Stimulated activated CD8-positive, alpha-beta memory T cell treated with anti-CD3 and anti-CD28 coated beads, Interleukin-7, amount 100 ng/mL, for 48 hours (primary cell): ENCODE results near the gene DDAH2.

Experiments
- DNase-seq, 2 donors: peaks; one replicate each; pipeline ENCODE4 v3.0.0-alpha.2; 2020; ENCODE audit warnings: low read depth in 1 of 2; ENCODE audit errors: extremely low read depth in 1 of 2

Gene DDAH2, protein sequence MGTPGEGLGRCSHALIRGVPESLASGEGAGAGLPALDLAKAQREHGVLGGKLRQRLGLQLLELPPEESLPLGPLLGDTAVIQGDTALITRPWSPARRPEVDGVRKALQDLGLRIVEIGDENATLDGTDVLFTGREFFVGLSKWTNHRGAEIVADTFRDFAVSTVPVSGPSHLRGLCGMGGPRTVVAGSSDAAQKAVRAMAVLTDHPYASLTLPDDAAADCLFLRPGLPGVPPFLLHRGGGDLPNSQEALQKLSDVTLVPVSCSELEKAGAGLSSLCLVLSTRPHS

DNA sequence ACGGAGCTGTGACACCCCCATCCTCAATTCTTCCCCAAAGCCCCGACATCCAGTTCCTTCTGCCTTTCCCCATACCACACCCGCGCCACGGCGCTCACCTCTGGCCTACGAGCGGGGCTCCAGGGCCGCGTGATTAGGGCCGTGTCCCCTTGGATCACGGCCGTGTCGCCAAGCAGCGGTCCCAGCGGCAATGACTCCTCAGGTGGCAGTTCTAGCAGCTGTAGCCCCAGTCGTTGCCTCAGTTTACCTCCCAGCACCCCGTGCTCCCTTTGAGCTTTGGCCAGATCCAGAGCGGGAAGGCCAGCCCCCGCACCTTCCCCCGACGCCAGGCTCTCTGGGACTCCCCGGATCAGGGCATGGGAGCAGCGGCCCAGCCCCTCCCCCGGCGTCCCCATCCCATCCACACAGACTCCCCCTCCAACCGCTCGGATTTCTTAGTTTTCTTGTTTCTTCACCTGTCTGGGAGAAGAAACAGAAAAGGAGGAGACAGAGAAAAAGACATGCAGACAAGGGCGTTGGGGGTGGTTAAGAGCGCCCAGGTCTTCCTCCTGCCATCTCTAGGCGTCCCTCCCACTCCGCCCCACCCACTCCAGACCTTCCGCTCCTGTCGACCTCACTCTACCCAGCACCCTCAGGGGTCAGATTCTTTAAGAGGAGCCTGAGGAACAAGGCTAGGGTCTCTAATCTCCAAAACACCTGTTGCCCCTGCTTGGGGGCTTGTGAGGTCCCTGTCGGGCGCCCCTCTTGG, at the start of gene DDAH2:
DDAH2 (minus strand) TSS at position 533 of the 748 bp plus-strand sequence; CDS start at position 395, 138 bp downstream.
- DNase-seq = no peak

DNA sequence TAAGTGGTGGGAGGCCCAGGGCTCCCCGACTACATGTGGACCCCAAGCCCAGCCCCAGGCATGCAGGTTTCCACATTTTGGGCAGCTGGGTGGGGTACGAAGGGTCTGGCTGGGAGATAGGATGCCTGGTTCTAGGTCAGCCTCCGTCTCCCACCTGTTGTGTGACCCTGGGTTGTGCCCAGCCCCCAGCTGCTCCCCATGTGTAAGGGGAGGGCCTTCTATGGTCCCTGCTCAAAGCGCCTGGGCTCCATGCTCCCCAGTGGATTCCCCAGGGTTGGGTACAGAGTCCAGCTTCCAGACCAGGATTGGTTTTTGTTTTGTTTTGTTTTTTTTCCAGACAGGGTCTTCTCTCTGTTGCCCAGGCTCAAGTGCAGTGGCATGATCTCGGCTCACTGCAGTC, 49.1 kb upstream of the DDAH2 start:
- no peak for DNase-seq

DNA sequence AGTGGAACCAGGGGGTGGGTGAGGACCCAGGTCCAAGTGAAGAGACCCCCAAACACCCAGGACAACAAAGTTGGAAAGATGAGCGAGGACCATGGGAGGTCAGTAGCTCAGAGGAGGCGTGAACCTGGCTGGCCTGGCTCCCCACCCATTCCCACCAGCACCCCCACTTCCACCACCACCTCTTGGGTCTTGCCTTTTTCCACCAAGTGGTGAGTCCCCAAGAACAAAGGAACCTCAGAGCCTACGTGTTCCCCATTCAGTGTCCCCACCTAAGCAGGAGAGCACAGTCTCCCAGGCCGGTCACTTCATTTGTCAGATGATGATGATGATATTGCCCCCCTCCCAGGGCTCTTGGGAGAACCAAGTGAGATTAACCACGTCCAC, 48.6 kb upstream of the DDAH2 start:
- no peak for DNase-seq

DNA sequence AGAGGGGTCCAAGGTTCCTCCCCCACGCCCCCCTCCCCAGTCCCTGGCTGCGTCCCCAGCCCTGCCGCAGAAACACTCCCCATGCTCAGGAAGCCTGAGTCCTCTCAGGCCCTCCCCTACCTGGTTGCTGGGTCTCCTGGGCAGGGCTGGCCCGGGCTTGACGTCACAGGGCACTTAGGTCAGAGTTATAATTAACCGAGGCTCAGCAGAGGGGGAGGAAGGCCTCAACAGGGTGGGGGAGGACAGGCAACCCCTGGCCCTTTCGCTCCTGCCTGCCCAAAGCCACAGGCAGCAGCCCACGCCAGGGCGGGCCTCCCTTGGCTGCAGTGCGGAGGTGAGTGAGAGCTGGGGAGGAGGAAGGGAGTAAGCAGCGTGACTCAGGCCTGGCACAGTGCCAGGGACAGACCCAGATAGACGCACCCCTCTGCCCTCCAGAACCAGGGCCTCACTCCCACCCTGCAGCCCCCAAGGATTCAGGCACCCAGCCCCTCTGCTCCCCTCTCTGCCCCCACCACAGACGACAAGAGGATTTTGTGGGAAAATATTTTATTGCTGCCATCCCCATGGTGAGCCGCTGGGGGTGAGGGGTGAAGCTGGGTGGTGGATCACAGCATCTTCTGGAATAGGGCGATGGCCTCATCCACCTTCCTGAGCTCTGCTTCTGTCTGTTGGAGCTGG, 48.0 kb upstream of the DDAH2 start, which contains the start of gene VWA7:
VWA7 (minus strand) TSS at position 340 of the 678 bp plus-strand sequence. CDS start 549 bp downstream, outside the sequence.
- peak; percentile 74 to 78 for DNase-seq

DNA sequence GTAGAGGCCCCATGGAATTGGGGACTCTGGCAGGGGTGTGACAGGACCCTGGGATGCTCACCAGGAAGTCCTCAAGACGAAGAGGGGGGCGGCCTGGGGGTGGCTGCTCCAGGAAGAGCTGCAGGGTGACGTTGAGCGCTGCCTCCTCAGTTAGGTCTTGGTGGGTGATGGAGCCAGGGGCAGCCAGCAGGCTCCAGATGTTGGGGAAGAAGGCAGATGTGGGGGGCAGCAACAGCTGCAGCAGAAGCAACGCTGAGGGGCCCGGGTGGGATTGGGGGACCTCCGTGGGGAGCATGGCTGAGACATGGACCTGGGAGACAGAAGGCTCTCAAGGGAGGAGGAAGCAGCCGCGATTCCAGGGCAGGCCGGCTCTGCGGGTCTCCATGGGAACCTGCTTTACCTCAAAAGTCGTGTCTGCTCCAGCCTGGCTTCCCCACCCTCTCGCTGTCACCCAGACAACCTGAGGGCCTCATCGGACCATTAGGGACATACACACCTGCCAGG, 47.4 kb upstream of the DDAH2 start:
- DNase-seq = no peak

DNA sequence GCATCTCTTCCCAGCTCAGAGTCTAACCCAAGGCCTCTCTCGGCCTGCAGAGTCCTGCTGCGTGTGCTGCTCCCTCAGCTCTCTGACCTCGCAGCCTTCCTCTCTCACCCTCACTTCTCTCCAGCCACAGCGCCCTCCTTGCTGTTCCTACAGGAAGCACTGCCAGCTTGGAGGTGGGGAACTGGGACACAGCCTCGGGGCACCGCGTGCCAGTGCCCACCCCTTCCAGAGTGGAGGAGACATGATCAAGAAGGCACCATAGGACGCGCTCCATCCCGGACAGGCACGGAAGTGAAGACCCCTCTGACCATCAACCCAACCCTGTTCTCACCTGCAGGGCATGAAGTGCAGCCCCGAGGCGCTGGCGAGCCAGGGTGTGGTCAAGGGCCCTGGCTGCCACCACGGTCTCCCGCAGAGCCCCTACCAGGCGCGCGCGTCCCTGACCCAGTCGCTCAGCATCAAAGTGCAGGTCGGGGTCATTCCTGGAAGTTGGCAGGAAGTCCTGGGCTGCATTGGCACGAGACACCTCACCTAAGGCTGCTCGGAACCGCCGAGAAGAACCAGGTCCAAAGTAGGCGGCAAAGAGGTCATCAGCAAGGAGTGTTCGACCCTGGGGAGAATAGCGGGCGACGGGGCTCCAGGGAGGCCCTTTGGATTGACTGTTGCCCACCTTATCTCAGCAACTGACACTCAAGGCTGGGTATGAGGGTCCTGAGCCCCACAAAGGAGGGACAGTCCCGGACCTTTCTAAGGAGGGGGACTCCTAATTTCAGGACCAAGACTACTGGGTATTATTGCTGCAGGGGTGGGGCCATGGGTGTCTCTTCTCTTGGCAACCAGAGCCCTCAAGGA, 46.8 kb upstream of the DDAH2 start:
- no peak for DNase-seq

DNA sequence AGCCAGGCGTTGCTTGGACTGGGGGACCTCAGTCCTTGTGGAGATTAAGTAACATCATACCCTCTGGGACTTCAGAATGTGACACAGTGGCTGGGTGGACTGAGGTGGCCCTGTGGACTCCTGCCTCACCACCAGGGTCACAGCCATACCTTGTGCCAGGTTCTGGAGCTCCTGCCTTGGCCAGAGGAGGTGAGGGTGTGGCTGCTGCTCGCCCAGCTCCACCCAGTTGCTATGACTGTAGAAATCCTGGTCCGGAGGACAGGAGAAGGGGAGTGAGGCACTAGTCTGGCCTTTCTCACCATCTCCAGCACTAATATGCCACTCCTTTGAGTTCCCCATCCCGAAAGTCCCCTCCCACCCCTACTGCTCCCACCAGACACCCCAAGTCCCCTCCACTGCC, 46.1 kb upstream of the DDAH2 start:
- no peak for DNase-seq

DNA sequence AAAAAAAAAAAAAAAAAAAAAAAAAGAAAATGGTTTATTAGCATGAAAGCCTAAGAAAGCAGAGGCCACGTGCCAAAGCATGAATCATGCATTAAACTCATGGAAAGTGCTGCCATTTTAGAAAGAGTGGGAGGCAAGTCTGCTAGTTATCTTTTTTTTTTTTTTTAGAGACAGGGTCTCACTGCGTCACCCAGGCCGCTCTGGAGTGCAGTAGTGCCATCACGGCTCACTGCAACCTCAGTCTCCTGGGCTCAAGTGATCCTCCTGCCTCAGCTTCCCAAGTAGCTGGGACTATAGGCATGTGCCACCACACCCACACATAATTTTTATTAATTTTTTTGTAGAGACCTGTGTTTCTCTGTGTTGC, 42.9 kb upstream of the DDAH2 start:
- DNase-seq = no peak

DNA sequence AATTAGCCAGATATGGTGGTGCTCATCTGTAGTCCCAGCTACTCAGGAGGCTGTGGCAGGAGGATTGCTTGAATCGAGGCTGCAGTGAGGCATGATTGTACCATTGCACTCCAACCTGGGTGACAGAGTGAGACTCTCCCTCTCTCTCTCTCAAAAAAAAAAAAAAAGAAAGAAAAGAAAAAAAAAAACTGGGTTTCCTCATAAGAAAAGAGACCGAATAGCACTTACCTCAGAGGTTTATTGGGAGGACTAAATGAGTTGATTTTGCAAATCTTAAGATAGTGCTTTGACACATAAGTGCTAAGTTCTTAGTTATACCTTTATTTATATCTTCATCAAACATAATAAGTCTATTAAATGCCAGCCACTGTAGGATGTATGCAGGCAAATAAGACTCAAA, 41.8 kb upstream of the DDAH2 start:
- DNase-seq = no peak

DNA sequence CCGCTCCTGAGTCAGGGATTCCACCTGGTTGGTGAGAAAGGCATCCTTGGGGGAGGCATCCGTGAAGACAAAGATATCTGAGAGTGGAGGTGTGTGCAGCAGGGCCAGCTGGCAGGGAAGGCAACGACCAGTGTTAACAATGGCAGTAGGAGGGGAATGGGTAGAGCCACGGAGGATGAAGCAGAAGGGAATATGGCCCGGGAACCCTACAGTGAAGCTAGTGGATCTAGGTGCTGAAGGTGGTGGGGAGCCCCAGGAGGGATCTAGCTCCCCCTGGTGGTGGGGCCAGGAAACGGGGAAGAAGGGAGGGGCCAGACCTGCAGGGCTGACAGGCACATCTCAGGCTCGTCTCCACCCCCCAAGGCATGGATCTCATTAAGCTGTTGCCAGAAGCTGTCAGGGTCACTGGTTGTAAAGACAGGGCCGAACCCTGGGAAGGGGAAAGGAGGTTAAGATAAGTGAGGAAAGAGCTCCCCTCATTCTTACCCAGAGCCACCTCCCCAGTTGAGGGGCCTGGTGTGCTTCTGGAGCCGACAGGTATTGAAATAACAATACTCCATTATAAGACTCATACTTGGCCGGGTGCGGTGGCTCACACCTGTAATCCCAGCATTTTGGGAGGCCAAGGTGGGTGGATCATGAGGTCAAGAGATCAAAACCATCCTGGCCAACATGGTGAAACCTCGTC, 40.7 kb upstream of the DDAH2 start:
- peak; percentile 53 to 74 for DNase-seq

DNA sequence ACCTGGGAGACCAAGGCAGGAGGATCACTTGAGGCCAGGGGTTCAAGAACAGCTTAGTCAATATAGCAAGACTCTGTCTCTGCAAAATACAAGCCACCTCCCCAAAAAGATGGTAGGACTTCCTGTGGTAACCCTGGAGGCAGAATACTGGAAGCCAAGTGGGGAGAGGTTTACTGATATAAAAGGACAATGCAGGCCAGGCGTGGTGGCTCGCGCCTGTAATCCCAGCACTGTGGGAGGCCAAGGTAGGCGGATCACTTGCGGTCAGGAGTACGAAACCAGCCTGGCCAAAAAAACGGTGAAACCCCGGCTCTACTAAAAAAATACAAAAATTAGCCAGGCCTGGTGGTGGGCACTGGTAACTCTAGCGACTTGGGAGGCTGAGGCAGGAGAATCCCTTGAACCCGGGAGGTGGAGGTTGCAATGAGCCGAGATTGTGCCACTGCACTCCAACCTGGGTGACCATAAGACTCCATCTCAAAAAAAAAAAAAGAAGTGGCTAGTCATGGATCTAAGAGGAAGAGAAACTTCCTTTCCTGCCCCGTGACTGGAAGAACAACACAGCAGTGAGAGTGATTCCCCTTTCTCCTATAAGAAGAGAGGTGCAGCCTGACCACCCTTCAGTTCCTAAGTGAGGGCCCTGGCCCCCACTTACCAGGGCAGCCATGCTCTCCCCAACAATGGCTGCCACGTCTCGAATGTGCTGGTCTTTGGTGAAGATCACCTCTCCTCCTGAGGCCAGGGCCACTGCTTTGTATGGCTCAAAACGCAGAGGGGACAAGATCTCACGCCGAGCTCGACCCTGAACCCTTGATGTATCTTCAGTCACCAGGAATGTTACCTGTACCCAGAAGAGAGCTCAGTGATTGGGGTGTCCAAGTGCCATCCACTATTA, 39.5 kb upstream of the DDAH2 start:
- no peak for DNase-seq

DNA sequence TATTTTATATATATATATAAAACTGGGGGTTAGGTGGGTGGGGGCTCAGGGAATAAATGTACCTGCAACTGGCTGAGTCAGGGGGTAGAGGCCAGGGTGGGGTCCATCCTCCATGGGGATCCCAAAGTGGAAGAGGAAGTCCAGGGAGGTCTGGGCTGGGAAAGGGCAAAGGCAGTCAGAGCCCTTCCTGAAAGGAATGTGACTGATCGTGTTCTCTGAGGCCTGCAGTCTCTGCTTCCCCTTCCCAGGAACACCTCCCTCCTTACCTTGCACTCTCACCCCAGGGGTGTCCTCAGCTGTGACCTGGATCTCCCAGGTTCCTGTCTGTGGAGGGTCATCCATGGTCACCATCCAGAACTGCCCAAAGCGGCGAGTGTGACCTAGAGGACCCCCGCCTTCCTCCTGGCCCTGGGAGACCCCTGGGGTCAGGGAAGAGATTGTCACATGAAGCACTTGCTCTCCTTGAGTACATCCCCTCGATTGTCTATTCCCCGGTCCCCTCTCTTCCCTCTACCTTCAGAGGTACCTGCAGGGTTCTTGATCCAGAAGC, 38.1 kb upstream of the DDAH2 start:
- DNase-seq = no peak

DNA sequence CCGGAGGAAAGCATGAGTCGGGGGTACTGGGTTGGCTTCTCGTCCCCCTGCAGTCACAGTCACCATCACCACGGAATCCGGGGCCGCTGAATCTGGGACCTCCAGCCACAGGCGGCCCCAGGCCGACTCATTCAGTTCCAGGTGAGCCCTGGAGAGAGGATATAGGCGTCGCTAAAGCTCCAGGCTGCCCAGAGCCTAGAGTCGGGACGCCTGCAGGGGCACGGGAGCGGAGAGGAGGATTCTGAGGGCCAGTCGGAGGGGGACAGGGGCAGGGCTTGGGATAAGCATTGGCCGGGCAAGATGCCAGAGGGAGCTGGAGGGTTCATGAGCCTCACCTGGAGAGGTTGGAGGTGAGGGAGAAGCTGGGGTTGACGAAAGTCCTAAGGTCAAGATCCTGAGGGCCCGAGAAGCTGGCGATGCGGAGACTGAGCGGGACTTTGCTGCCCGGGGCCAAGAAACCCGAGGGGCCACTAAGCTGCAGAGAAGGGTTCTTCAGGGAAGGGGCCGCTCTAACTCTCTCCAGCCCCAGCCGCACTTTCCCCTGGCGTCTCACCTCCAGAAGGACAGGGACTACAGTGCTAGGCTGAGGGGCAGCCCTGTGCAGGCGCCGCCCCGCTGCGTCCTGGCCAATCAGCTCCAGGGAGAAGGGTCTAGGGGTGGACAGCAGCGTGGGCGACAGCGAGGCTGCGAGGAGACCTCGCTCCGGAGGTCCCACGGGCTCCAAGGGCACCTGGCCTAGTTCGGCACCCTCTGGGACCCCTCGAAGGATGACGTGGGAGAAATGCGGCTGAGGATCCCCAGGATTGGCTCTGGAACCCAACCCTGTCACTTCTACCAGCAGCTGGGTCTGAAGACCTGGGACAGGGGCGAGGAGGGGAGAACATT, 37.1 kb upstream of the DDAH2 start:
- DNase-seq = no peak

DNA sequence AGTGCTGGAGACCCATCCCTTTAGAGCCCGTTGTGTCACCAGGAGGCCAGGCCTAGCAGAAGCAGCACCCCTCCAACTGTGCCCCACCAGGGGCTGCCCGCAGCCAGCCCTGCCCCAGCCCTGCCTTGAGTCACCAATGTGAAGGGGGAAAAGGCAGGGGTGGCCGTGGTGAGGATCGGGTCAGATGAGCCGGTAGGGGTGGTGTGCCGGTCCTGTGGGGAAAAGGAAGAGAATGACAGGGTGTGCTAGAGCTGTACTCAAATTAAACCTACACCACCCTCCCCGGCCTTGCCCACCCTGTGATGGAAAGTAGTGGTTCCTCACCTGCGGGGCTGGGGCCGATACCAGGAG, 36.4 kb upstream of the DDAH2 start:
- DNase-seq = no peak

DNA sequence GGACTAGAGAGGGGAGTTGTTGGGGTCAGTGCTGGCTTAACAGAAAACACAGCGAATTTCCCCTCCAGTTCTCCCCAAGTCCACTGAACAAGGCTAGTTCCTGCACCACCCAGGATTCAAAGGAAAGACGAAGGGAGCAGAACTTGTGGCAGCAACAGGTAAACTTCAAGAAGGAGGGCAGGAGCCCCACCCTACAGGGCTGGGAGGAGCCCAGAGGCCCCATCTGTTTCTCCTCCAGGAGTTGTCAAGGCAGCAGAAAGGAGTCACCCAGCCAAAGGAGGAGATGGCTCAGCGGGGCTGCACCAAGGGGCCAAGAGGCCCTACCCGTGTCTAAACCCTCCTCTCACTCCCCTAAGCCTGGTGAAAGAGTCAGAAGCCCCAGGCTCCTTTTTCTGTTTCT, 35.1 kb upstream of the DDAH2 start:
- DNase-seq = no peak

DNA sequence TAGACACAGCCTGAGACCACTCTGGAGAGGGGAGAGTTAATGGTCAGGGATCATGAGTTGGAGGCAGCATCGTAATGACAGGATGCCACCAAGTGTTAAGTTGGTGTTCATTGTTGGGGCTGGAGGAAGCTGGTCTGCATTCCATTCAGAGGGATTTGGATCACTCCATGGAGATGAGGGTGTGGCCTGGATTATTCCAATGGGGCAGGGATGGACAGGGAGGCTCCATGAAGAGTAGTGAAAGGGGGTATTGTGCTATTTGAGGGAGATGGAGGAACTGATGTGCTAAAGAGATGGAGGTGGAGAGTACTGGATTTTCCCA, 34.5 kb upstream of the DDAH2 start:
- DNase-seq = no peak

DNA sequence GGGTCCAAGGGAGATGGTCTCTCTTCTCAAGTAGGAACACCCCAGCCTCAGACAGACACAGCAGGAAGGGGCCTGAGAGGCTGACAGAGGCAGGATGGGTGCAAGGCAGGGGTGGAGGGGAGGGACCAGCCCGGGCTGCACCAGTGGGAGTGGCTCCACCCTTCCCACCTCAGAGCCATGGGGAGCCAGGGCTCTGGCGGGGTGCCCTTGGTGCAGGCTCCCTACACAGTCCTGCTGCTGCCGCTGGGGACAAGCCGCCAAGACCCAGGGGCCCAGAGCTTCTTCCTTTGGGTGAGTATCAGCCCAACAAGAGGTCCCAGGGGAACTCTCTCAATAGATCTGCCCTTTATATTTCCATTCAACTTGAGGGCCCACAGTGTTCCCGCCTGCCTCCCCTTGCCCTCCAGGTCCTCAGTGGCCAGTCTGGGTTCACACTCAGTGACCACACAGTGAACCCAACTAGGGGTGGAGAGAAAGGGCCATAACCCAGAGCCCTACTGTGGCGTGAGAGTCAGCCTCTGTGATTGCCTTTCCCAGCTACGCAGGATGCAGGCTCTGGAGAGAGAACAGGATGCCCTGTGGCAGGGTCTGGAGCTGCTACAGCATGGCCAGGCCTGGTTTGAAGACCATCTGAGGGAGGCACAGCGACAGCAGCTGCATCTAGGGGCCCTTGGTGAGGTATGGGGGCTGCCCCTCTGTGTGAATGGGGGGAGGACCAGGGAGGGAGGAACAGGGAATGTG, 33.9 kb upstream of the DDAH2 start:
- no peak for DNase-seq

DNA sequence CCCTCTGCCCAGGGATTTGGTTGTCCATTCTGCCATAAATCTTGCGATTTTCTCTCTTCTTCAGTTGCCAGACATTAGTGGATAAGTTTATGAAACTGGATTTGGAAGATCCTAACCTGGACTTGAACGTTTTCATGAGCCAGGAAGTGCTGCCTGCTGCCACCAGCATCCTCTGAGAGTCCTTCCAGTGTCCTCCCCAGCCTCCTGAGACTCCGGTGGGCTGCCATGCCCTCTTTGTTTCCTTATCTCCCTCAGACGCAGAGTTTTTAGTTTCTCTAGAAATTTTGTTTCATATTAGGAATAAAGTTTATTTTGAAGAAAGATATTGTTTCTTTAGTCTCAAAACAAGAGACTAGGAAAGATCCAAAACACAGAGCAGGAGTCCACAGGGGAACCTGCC, 33.3 kb upstream of the DDAH2 start, which contains the start of gene SAPCD1:
SAPCD1 (plus strand) TSS at position 301 of the 400 bp plus-strand sequence. CDS start 399 bp downstream, outside the sequence.
- no peak for DNase-seq
